CD4-positive, alpha-beta T cell (primary cell): ENCODE data around the gene OR52H1. TPM values are rescaled to one million over a fixed set of nuclear protein-coding genes. Genes with fewer than 3 reads are reported as not detected.

ENCODE experiments used
- ATAC-seq: fragments of 200-7000 bp; cut with Tn5 transposase; one replicate; pipeline ENCODE4 v1.10.0; 2022; ENCODE audit warnings: mild to moderate bottlenecking; ENCODE audit not compliant: poor library complexity
- CTCF ChIA-PET: fragments of 350-600 bp; sonication (Branson Sonifier 250); formaldehyde crosslinking; loops from one replicate; lab custom pipeline; 2021; ENCODE audit warnings: antibody characterized with exemption, inconsistent platforms; lab: Charles Lee
- POLR2A ChIA-PET: fragments of 350-600 bp; sonication (Branson Sonifier 250); formaldehyde crosslinking; loops from one replicate; lab custom pipeline; 2021; ENCODE audit warnings: antibody characterized with exemption, inconsistent platforms; lab: Charles Lee
- DNase-seq, 14 experiments: peaks; one replicate each; pipeline ENCODE4 v3.0.0-alpha.2; 2013 to 2020; ENCODE audit warnings: mixed read lengths in 2 of 14
- H3K27ac ChIP-seq, 2 donors: one replicate each; pipeline versions ENCODE4 v1.5.1 to v1.7.0; 2013; ENCODE audit warnings: low read length in 2 of 2, low read depth in 1 of 2, mild to moderate bottlenecking in 1 of 2
- H3K27me3 ChIP-seq, 2 experiments: 1 replicate in 1 of 2; 2 replicates in 1 of 2; pipeline versions ENCODE4 v1.6.1 to v1.7.0; 2013; ENCODE audit warnings: low read length in 2 of 2, control low read depth in 1 of 2, mild to moderate bottlenecking in 1 of 2, moderate library complexity in 1 of 2; ENCODE audit not compliant: insufficient read depth in 2 of 2, control insufficient read depth in 1 of 2
- H3K36me3 ChIP-seq: one replicate; pipeline ENCODE4 v1.6.1; 2013; ENCODE audit warnings: low read length, control low read depth; ENCODE audit not compliant: insufficient read depth
- H3K4me1 ChIP-seq: one replicate; pipeline ENCODE4 v1.6.1; 2013; ENCODE audit warnings: low read length, control low read depth; ENCODE audit not compliant: insufficient read depth
- H3K4me3 ChIP-seq: one replicate; pipeline ENCODE4 v1.5.1; 2013; ENCODE audit warnings: mild to moderate bottlenecking, low read length, moderate library complexity
- H3K9me3 ChIP-seq, 2 experiments: 1 replicate in 1 of 2; 2 replicates in 1 of 2; pipeline versions ENCODE4 v1.6.1 to v1.7.0; 2013; ENCODE audit warnings: low read length in 2 of 2, mild to moderate bottlenecking in 2 of 2, control low read depth in 1 of 2, moderate library complexity in 1 of 2; ENCODE audit not compliant: control insufficient read depth in 1 of 2, insufficient read depth in 1 of 2
- H3K27ac Mint-ChIP-seq: one replicate; pipeline ENCODE4 v1.8.0; 2020; ENCODE audit warnings: mixed read lengths
- H3K27me3 Mint-ChIP-seq: one replicate; pipeline ENCODE4 v1.8.0; 2021; ENCODE audit warnings: mixed read lengths
- H3K36me3 Mint-ChIP-seq: one replicate; pipeline ENCODE4 v1.8.0; 2021; ENCODE audit warnings: low read depth, mixed read lengths
- H3K4me1 Mint-ChIP-seq: one replicate; pipeline ENCODE4 v1.8.0; 2021; ENCODE audit warnings: low read depth, mixed read lengths
- H3K4me3 Mint-ChIP-seq: one replicate; pipeline ENCODE4 v1.8.0; 2020; ENCODE audit warnings: mild to moderate bottlenecking, mixed read lengths
- H3K9me3 Mint-ChIP-seq: one replicate; pipeline ENCODE4 v1.8.0; 2020; ENCODE audit warnings: mixed read lengths
- intact Hi-C, 2 experiments: fragments of 100-400 bp; cut with DNase I in 1 of 2; cut with micrococcal nuclease in 1 of 2; formaldehyde crosslinking; loops; one replicate each; pipeline versions ENCODE4 v1.15.1 to v1.9.0; 2023 to 2025; cut with DNase I, micrococcal nuclease
- total RNA-seq, 174 experiments: library from RNA in 2 of 174; stranded (reverse) in 2 of 174; gene quantifications; one replicate each; pipeline ENCODE4 v1.2.3 and lab custom pipeline; 2021 to 2026
- TF ChIP-seq, protein P1 (sequence below): fragments of 200-600 bp; IDR thresholded peaks from one replicate; pipeline ENCODE4 v1.8.0; 2022; ENCODE audit warnings: antibody characterized with exemption, mild to moderate bottlenecking

Gene OR52H1
- total RNA-seq, 2 experiments from 2014 or later, result 0.22 TPM; not detected in 1

DNA sequence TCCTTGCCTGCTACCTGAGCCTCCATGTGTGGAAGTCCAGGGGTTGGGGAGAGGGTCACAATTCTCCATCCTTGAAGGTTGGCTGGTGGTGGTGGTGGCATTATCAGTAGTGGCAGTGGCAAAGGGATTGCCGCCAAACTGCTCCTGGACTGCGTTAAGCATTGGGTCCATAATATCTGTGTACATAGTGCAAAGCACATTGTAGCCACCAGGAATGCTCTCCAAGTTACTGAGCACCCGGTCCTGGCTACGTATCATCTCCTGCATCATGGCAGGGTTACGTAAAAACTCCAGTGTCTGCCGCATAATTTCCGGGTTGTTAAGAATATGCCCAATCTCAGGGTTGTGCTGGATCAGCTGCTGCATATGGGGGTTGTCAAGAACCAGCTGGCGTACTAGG, 39.7 kb downstream of the OR52H1 start:
- ATAC-seq (no peak), DNase-seq (no peak)
- ChIA-PET CTCF (no interaction called here), POLR2A (no interaction called here)
- H3K36me3 Mint-ChIP-seq, result no peaks in the 10 kb centered on the region
- no peaks in the 10 kb centered on the region for H3K4me1 Mint-ChIP-seq
- Histone ChIP-seq H3K27ac (no peak overlapping the region), H3K27me3 (peaks cover 0 to 2% of the 10 kb centered on the region in 2 experiments), H3K4me3 (no peak overlapping the region), H3K36me3 (no peaks in the 10 kb centered on the region), H3K9me3 (no peaks in the 10 kb centered on the region), H3K4me1 (no peaks in the 10 kb centered on the region)
- H3K27me3 Mint-ChIP-seq, result no peaks in the 10 kb centered on the region
- intact Hi-C loops, result no loop called here
- TF ChIP-seq, protein P1, sequence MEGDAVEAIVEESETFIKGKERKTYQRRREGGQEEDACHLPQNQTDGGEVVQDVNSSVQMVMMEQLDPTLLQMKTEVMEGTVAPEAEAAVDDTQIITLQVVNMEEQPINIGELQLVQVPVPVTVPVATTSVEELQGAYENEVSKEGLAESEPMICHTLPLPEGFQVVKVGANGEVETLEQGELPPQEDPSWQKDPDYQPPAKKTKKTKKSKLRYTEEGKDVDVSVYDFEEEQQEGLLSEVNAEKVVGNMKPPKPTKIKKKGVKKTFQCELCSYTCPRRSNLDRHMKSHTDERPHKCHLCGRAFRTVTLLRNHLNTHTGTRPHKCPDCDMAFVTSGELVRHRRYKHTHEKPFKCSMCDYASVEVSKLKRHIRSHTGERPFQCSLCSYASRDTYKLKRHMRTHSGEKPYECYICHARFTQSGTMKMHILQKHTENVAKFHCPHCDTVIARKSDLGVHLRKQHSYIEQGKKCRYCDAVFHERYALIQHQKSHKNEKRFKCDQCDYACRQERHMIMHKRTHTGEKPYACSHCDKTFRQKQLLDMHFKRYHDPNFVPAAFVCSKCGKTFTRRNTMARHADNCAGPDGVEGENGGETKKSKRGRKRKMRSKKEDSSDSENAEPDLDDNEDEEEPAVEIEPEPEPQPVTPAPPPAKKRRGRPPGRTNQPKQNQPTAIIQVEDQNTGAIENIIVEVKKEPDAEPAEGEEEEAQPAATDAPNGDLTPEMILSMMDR, result no peak
- no peaks in the 10 kb centered on the region for H3K9me3 Mint-ChIP-seq
- H3K27ac Mint-ChIP-seq, result no peak overlapping the region
- H3K4me3 Mint-ChIP-seq, result no peak overlapping the region

DNA sequence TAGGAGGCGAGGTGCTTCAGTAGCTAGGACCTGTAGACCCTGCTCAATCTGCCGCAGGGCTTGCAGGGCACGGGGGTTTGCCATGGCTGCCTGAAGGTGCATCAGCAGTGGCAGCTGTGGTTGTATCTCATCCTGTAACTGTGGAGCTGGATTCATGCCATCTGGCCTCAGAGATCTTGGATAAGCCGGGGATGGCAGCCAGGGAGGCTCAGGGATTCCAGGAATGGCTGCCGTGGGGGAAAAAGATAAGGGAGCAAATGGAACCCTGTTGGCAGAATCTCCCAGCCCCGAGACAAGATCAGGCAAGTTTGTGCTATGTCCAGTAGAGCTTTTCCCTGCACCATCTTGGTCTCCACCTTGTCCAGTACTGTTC, 40.4 kb downstream of the OR52H1 start:
- no peak overlapping the region for H3K27ac Mint-ChIP-seq
- H3K27me3 ChIP-seq, result peaks cover 0 to 2% of the 10 kb centered on the region in 2 experiments
- no peak overlapping the region for H3K27ac ChIP-seq
- H3K27me3 Mint-ChIP-seq, result no peaks in the 10 kb centered on the region
- intact Hi-C loops, result no loop called here
- H3K9me3 ChIP-seq, result no peaks in the 10 kb centered on the region
- TF ChIP-seq, protein P1, result no peak
- no peaks in the 10 kb centered on the region for H3K4me1 Mint-ChIP-seq
- no peaks in the 10 kb centered on the region for H3K4me1 ChIP-seq
- no peak for ATAC-seq
- no peak overlapping the region for H3K4me3 ChIP-seq
- POLR2A ChIA-PET, result no interaction called here
- no peak for DNase-seq
- no peaks in the 10 kb centered on the region for H3K36me3 Mint-ChIP-seq
- no peaks in the 10 kb centered on the region for H3K36me3 ChIP-seq
- CTCF ChIA-PET, result no interaction called here
- no peak overlapping the region for H3K4me3 Mint-ChIP-seq
- no peaks in the 10 kb centered on the region for H3K9me3 Mint-ChIP-seq

DNA sequence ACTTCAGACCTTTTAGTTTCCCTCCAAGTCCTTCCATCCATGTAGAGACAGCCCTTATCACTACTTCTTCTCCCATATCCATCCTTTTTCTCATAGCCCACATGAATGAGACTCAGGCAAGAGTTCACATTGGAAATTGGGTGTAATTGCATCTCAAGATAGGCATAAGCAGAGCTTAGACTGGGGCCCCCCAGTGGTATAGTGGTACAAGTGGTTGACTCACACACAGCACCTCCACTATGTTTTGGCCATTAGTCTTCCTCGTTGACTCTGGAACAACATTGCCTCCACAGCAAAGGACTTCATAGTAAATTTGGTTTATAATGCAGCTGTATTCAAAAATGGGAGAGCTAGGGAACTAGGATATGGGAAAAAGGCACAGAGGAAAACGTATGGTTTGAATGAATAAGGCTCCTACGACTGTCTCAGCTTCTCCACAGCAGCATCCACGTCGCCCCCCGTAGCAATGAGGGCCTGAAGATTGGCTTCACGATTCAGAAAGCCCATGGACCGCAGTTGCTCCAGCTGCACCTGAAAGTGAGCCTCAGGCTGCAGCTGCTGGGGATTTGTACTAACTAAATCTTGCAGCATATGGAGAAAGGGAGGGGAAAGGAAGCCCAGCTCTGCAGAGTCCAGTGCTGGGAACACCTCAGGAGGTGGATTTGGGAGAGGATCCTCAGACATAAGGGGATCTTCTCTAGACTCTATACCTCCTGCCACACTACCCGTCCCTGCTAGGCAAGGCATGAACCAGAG, 41.0 kb downstream of the OR52H1 start:
- TF ChIP-seq, protein P1, result no peak
- no peaks in the 10 kb centered on the region for H3K9me3 ChIP-seq
- Mint-ChIP-seq H3K4me1 (no peaks in the 10 kb centered on the region), H3K27ac (no peak overlapping the region), H3K27me3 (no peaks in the 10 kb centered on the region), H3K36me3 (no peaks in the 10 kb centered on the region), H3K4me3 (no peak overlapping the region), H3K9me3 (no peaks in the 10 kb centered on the region)
- ATAC-seq (no peak), DNase-seq (no peak)
- H3K27ac ChIP-seq, result no peak overlapping the region
- H3K4me3 ChIP-seq, result no peak overlapping the region
- intact Hi-C loops, result no loop called here
- ChIA-PET POLR2A (no interaction called here), CTCF (no interaction called here)
- peaks cover 0 to 2% of the 10 kb centered on the region in 2 experiments for H3K27me3 ChIP-seq
- no peaks in the 10 kb centered on the region for H3K36me3 ChIP-seq
- no peaks in the 10 kb centered on the region for H3K4me1 ChIP-seq
